GM13977 (cell line): ENCODE data around the gene ZBTB17.

ENCODE experiments used
- DNase-seq: peaks from one replicate; pipeline ENCODE4 v3.0.0; 2012; ENCODE audit warnings: low spot score
- in situ Hi-C: fragments of 300-500 bp; cut with MboI; formaldehyde crosslinking; loops from one replicate; pipeline ENCODE4 v1.12.0; 2022; ENCODE audit warnings: low sequenced_read_pairs, low pct_unique_long_range_greater_than_20kb, mixed read lengths, inconsistent platforms; ENCODE audit not compliant: unreplicated experiment
- TF ChIP-seq, protein P1 (sequence below): IDR thresholded peaks from 2 replicates; pipeline ENCODE4 v1.5.1; 2012; ENCODE audit warnings: mild to moderate bottlenecking, control low read depth; ENCODE audit not compliant: insufficient read depth; ENCODE audit errors: extremely low read depth, missing control alignments

ZBTB17 gene

DNA sequence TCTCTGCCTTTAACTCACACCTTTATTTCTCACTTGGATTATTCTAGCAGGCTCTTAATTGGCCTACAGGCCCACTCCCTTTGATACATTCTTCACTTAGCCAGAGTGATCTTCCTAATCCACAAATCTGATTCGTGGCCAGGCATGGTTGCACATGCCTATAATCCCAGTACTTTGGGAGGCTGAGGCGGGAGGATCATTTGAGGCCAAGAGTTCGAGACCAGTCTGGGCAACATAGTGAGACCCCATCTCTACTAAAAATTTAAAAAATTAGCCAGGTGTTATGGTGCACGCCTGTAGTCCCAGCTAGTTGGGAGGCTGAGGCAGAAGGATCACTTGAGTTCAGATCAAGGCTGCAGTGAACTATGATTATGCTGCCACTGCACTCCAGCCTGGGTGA lies 2.1 kb downstream of the ZBTB17 start:
- DNase-seq: no peak
- TF ChIP-seq, protein P1, sequence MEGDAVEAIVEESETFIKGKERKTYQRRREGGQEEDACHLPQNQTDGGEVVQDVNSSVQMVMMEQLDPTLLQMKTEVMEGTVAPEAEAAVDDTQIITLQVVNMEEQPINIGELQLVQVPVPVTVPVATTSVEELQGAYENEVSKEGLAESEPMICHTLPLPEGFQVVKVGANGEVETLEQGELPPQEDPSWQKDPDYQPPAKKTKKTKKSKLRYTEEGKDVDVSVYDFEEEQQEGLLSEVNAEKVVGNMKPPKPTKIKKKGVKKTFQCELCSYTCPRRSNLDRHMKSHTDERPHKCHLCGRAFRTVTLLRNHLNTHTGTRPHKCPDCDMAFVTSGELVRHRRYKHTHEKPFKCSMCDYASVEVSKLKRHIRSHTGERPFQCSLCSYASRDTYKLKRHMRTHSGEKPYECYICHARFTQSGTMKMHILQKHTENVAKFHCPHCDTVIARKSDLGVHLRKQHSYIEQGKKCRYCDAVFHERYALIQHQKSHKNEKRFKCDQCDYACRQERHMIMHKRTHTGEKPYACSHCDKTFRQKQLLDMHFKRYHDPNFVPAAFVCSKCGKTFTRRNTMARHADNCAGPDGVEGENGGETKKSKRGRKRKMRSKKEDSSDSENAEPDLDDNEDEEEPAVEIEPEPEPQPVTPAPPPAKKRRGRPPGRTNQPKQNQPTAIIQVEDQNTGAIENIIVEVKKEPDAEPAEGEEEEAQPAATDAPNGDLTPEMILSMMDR: no peak
- in situ Hi-C loops: no loop called here

DNA sequence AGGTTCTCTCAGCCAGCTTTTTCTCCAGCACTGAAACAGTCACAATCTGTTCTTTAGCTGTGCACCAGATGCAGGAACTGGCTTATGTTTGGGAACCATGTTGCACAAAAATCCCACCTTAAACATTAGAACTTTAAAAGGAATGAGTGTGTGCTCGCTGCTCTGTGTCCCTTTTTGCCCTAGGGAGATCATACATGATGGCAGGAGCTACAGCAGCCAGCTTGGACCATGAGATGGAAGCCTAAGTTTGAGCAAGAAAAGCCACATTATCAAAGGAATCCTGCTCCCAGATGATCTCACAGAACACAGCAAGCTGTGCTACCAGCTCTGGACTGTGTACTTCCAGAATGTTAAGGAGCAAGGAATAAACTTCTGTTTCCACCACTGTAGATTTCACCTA lies 3.5 kb downstream of the ZBTB17 start:
- in situ Hi-C loops: no loop called here
- no peak for DNase-seq
- TF ChIP-seq, protein P1: no peak

DNA sequence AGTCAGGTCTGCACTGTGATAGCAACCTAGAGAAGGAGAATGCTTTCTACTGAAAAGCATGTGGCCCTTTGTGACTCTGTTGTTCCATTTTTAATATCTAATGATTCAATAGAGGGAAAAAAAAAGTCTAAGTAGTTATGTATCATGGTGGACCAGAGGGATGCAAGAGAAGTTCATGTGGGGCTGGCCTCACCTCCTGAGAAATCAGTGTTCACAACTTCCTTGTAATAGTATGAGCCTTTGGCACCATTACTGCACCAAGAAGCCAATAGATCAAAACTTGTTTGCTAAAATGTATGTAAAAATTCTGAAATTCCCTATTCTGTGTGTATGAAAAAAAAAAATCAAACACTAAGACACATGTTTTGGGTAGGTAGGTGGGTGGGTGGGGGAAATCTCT lies 5.0 kb downstream of the ZBTB17 start:
- no peak for DNase-seq
- TF ChIP-seq, protein P1: no peak
- in situ Hi-C loops: no loop called here

DNA sequence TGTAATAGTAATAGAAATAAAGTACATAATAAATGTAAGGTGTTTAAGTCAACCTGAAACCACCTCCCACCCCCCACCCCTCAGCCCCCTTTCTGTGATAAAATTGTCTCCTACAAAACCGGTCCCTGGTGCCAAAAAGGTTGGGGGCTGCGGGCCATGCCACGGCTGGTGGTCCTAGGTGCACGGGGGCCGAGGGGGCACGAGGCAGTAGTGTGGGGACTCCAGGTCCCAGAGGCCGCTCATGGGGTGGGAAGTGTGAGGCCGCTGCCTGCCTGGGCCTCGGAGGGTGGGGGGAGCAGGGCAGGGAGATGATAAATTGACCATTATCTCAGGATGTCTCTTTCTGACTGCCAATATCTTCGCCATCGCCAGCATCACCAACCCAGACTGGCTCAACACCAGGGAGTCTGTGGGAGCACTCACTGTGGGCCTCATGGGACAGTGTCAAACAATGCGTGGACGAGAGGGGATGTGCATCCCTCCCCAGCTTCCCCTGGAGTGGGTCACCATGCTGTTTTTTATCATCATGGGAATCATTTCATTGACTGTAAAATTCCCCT lies 6.5 kb downstream of the ZBTB17 start:
- DNase-seq: no peak
- in situ Hi-C loops: no loop called here
- TF ChIP-seq, protein P1: no peak

DNA sequence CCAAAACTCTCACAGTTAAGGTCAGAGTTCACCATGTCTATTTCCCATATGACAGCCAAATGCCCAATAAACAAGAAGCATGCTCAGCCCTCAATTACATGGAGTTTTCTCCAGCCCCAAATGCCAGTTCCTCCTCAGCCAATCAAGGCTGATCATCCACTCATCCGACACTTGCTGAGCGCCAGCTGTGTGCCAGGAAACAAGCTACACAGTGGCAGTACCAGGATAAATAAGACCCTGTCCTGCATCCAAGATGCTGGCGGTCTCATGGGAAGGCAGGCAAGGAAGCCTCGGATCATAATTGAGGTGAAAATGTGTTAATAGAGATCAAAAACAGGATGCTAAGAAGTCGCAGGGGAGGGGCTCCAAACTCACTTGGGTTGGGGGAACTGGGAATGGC lies 7.7 kb downstream of the ZBTB17 start:
- in situ Hi-C loops: no loop called here
- DNase-seq: no peak
- TF ChIP-seq, protein P1: no peak

DNA sequence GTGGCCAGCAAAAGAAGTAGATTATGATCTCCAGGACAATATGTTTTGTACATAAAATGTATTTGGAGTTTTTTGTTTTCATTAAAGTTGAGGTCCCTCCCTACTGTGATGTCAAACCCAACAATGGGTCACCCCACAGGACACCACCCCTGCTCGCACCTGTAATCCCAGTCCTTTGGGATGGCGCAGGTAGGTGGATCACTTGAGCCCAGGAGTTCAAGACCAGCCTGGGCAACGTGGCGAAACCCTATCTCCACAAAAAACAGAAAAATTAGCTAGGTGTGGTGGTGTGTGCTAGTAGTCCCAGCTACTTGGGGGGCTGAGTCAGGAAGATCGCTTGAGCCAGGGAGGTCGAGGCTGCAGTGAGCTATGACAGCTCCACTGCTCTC lies 9.0 kb downstream of the ZBTB17 start:
- in situ Hi-C loops: no loop called here
- TF ChIP-seq, protein P1: no peak
- DNase-seq: no peak
